HEK293 (cell line): ENCODE data around the gene LRRTM2.
A peak's percentile ranks its signal among the peaks of the same experiment; 100 is the strongest.

Source experiments
- CTCF ChIA-PET: fragments of 350-600 bp; formaldehyde crosslinking; extraction: SDS; loops from one replicate; lab custom pipeline; 2021; ENCODE audit warnings: antibody characterized with exemption; lab: Yijun Ruan, JAX
- POLR2A ChIA-PET: fragments of 300-600 bp; formaldehyde crosslinking; extraction: SDS; loops from one replicate; lab custom pipeline; 2020; ENCODE audit warnings: antibody characterized with exemption, inconsistent platforms; lab: Yijun Ruan, JAX
- H3K27ac ChIP-seq: fragments of 200-500 bp; sonication (Bioruptor generic); 2 replicates; pipeline ENCODE4 v1.5.1; 2014; ENCODE audit warnings: low read depth, low read length, control low read depth, inconsistent platforms; ENCODE audit errors: extremely low read depth
- H3K36me3 ChIP-seq, 2 experiments: fragments of 200-500 bp in 1 of 2; sonication (Bioruptor generic) in 1 of 2; 1 replicate in 1 of 2; 2 replicates in 1 of 2; pipeline ENCODE4 v1.5.1; 2014 to 2017; ENCODE audit warnings: inconsistent platforms in 2 of 2, low read length in 2 of 2; ENCODE audit not compliant: control insufficient read depth in 2 of 2, insufficient read depth in 1 of 2
- H3K4me1 ChIP-seq: fragments of 200-500 bp; sonication (Bioruptor generic); 2 replicates; pipeline ENCODE4 v1.5.1; 2014; ENCODE audit warnings: mild to moderate bottlenecking, low read length, inconsistent platforms; ENCODE audit not compliant: control insufficient read depth, insufficient read depth
- H3K4me3 ChIP-seq: 2 replicates; pipeline ENCODE4 v1.5.1; 2011; ENCODE audit warnings: low read depth, mild to moderate bottlenecking, control low read depth, low read length, moderate library complexity
- H3K9me3 ChIP-seq: fragments of 200-500 bp; sonication (Bioruptor generic); 2 replicates; pipeline ENCODE4 v1.5.1; 2014; ENCODE audit warnings: low read depth, low read length, inconsistent platforms; ENCODE audit not compliant: control insufficient read depth, insufficient read depth
- BCL11A ChIP-seq: fragments of 450-650 bp; formaldehyde crosslinking; IDR thresholded peaks from 2 replicates; pipeline ENCODE4 v1.5.1; 2016; ENCODE audit warnings: low read depth, missing biosample characterization, missing genetic modification characterization
- BCL11B ChIP-seq: fragments of 450-650 bp; formaldehyde crosslinking; IDR thresholded peaks from 2 replicates; pipeline ENCODE4 v1.5.1; 2016; ENCODE audit warnings: low read depth, missing biosample characterization, missing genetic modification characterization
- BCL6B ChIP-seq: fragments of 450-650 bp; formaldehyde crosslinking; IDR thresholded peaks from 2 replicates; pipeline ENCODE4 v1.5.1; 2017; ENCODE audit warnings: missing biosample characterization, missing genetic modification characterization
- ELK4 ChIP-seq: IDR thresholded peaks from 2 replicates; pipeline ENCODE4 v1.6.1; 2011; ENCODE audit warnings: mild to moderate bottlenecking, low read depth, low read length, borderline replicate concordance
- FEZF1 ChIP-seq: fragments of 450-650 bp; formaldehyde crosslinking; IDR thresholded peaks from 2 replicates; pipeline ENCODE4 v1.5.1; 2016; ENCODE audit warnings: missing biosample characterization, missing genetic modification characterization
- GFI1B ChIP-seq: fragments of 450-650 bp; formaldehyde crosslinking; IDR thresholded peaks from 2 replicates; pipeline ENCODE4 v1.5.1; 2016; ENCODE audit warnings: missing biosample characterization, missing genetic modification characterization
- KLF17 ChIP-seq: fragments of 450-650 bp; formaldehyde crosslinking; IDR thresholded peaks from 2 replicates; pipeline ENCODE4 v1.5.1; 2016; ENCODE audit warnings: missing biosample characterization, missing genetic modification characterization
- OSR2 ChIP-seq: fragments of 450-650 bp; formaldehyde crosslinking; IDR thresholded peaks from 2 replicates; pipeline ENCODE4 v1.5.1; 2016; ENCODE audit warnings: missing biosample characterization, missing genetic modification characterization
- PRDM10 ChIP-seq: fragments of 450-650 bp; formaldehyde crosslinking; IDR thresholded peaks from 2 replicates; pipeline ENCODE4 v1.5.1; 2016; ENCODE audit warnings: missing biosample characterization, missing genetic modification characterization
- PRDM6 ChIP-seq: fragments of 450-650 bp; formaldehyde crosslinking; IDR thresholded peaks from 2 replicates; pipeline ENCODE4 v1.5.1; 2017; ENCODE audit warnings: missing biosample characterization, missing genetic modification characterization
- SCRT2 ChIP-seq: fragments of 450-650 bp; formaldehyde crosslinking; IDR thresholded peaks from 2 replicates; pipeline ENCODE4 v1.5.1; 2016; ENCODE audit warnings: missing biosample characterization, missing genetic modification characterization
- SETDB1 ChIP-seq: IDR thresholded peaks from one replicate; pipeline ENCODE4 v1.6.1; 2017; ENCODE audit warnings: mild to moderate bottlenecking, low read length, moderate library complexity, mixed read lengths; ENCODE audit not compliant: insufficient read length
- TRIM28 ChIP-seq: IDR thresholded peaks from 2 replicates; pipeline ENCODE4 v1.6.1; 2011; ENCODE audit warnings: low read length, control low read depth, borderline replicate concordance
- WT1 ChIP-seq: fragments of 450-650 bp; formaldehyde crosslinking; IDR thresholded peaks from 2 replicates; pipeline ENCODE4 v1.5.1; 2016; ENCODE audit warnings: missing biosample characterization, missing genetic modification characterization
- ZBTB26 ChIP-seq: fragments of 450-650 bp; formaldehyde crosslinking; optimal IDR thresholded peaks from 2 replicates; pipeline ENCODE3; 2016; ENCODE audit warnings: missing biosample characterization, mild to moderate bottlenecking, missing genetic modification characterization
- ZFP69B ChIP-seq: fragments of 450-650 bp; formaldehyde crosslinking; IDR thresholded peaks from 2 replicates; pipeline ENCODE4 v1.5.1; 2016; ENCODE audit warnings: missing biosample characterization, missing genetic modification characterization
- ZNF114 ChIP-seq: fragments of 450-650 bp; formaldehyde crosslinking; IDR thresholded peaks from 2 replicates; pipeline ENCODE4 v1.5.0; 2017; ENCODE audit warnings: missing biosample characterization, missing genetic modification characterization
- ZNF146 ChIP-seq: fragments of 450-650 bp; formaldehyde crosslinking; IDR thresholded peaks from 2 replicates; pipeline ENCODE4 v1.5.1; 2016; ENCODE audit warnings: missing biosample characterization, missing genetic modification characterization
- ZNF16 ChIP-seq: fragments of 450-650 bp; formaldehyde crosslinking; IDR thresholded peaks from 2 replicates; pipeline ENCODE4 v1.5.1; 2016; ENCODE audit warnings: low read depth, missing biosample characterization, missing genetic modification characterization
- ZNF23 ChIP-seq: fragments of 450-650 bp; formaldehyde crosslinking; IDR thresholded peaks from 2 replicates; pipeline ENCODE4 v1.5.1; 2016; ENCODE audit warnings: missing biosample characterization, missing genetic modification characterization, borderline replicate concordance
- ZNF239 ChIP-seq: fragments of 450-650 bp; formaldehyde crosslinking; IDR thresholded peaks from 2 replicates; pipeline ENCODE4 v1.5.1; 2016; ENCODE audit warnings: missing biosample characterization, missing genetic modification characterization
- ZNF423 ChIP-seq: fragments of 450-650 bp; formaldehyde crosslinking; IDR thresholded peaks from 2 replicates; pipeline ENCODE4 v1.5.1; 2016; ENCODE audit warnings: missing biosample characterization, missing genetic modification characterization
- ZNF544 ChIP-seq: fragments of 450-650 bp; formaldehyde crosslinking; IDR thresholded peaks from 2 replicates; pipeline ENCODE4 v1.5.0; 2017; ENCODE audit warnings: missing biosample characterization, missing genetic modification characterization
- ZNF548 ChIP-seq: fragments of 450-650 bp; formaldehyde crosslinking; IDR thresholded peaks from 2 replicates; pipeline ENCODE4 v1.5.1; 2016; ENCODE audit warnings: missing biosample characterization, missing genetic modification characterization
- ZNF596 ChIP-seq: fragments of 450-650 bp; IDR thresholded peaks from 2 replicates; pipeline ENCODE4 v1.5.0; 2018; ENCODE audit warnings: missing biosample characterization, mild to moderate bottlenecking, missing genetic modification characterization, moderate library complexity
- ZNF645 ChIP-seq: fragments of 450-650 bp; formaldehyde crosslinking; IDR thresholded peaks from 2 replicates; pipeline ENCODE4; 2016; ENCODE audit warnings: missing biosample characterization, missing genetic modification characterization

The LRRTM2 gene

GRCh38 chr5:138853132-138853531 lies 22.0 kb downstream of the LRRTM2 start:
- no peaks in the 10 kb centered on the region for H3K9me3 ChIP-seq
- peaks cover 20% of the 10 kb centered on the region for H3K4me1 ChIP-seq
- ChIA-PET POLR2A (no interaction called here), CTCF (no interaction called here)
- H3K36me3 ChIP-seq = no peaks in the 10 kb centered on the region
- no peak overlapping the region for H3K27ac ChIP-seq
- no peak overlapping the region for H3K4me3 ChIP-seq
- peak; percentile 64 for TF ChIP-seq WT1 (tag by site-specific recombination)
- no peak for TF ChIP-seq ZNF544 (tag by site-specific recombination)
- TF ChIP-seq ELK4 = no peak
- TF ChIP-seq ZNF114 (tag by site-specific recombination) = no peak
- TF ChIP-seq PRDM10 = no peak
- TF ChIP-seq ZNF548 (tag by site-specific recombination) = no peak
- no peak for TF ChIP-seq ZNF239 (tag by site-specific recombination)
- TF ChIP-seq SETDB1 = no peak
- 0 out of 2 replicates have a peak, but pooled peaks have one; percentile 20 for TF ChIP-seq BCL6B (tag by site-specific recombination)
- no peak for TF ChIP-seq BCL11B (tag by site-specific recombination)
- TF ChIP-seq PRDM6 (tag by site-specific recombination) = peak; percentile 74
- no peak for TF ChIP-seq ZNF16 (tag by site-specific recombination)
- no peak for TF ChIP-seq ZNF645 (tag by site-specific recombination)
- TF ChIP-seq ZFP69B = no peak
- TF ChIP-seq SCRT2 (tag by site-specific recombination) = no peak
- TF ChIP-seq FEZF1 (tag by site-specific recombination) = peak; percentile 49; the same call in 1 of the 2 replicates
- no peak for TF ChIP-seq KLF17 (tag by site-specific recombination)
- TF ChIP-seq ZNF423 (tag by site-specific recombination) = no peak
- TF ChIP-seq GFI1B = no peak
- TF ChIP-seq ZNF146 (tag by site-specific recombination) = no peak
- no peak for TF ChIP-seq ZNF23 (tag by site-specific recombination)
- no peak for TF ChIP-seq ZNF596
- TF ChIP-seq TRIM28 = peak; percentile 10; the same call in 1 of the 2 replicates
- TF ChIP-seq ZBTB26 = no peak
- TF ChIP-seq BCL11A (tag by site-specific recombination) = 0 out of 2 replicates have a peak, but pooled peaks have one; percentile 33
- peak; percentile 58 for TF ChIP-seq OSR2 (tag by site-specific recombination)
